ENCODE data around the gene PDE4D.

DNA sequence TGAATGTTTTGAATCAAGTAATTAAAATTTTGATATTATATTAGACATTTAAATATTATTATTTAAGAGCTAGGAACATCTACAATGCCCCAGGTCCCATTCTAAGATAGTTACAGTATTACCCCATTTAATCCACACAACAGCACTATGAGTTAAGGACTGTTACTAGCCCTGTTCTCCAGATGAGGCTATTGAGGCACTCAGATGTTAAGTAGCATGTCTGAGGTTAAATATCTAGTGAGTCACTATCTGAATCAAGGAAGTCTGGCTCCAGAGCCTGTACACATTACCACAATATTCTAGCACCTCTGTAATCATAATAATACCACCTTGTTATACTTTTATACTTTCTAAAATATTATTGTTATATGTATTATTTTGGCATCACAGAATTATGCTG, 304.6 kb downstream of the PDE4D start:
- TF ChIP-seq CTCF (IDR thresholded peaks at IDR 0.05) = no peak
- TF ChIP-seq POLR2A (IDR thresholded peaks at IDR 0.05) = no peak

Data from right lobe of liver (tissue), 4 donors.